Stimulated activated CD8-positive, alpha-beta memory T cell treated with anti-CD3 and anti-CD28 coated beads, Interleukin-15, amount 100 ng/mL, for 4 hours (primary cell): ENCODE measurements around the gene DNAH3.
"Not testable (repeated sequence)": the region's sequence is repeated elsewhere in the genome, so short reads cannot be mapped to it uniquely, and the experiment has no call there.

ENCODE experiments used
- DNase-seq, 2 donors: peaks; one replicate each; pipeline ENCODE4 v3.0.0-alpha.2; 2020; ENCODE audit warnings: low read depth in 2 of 2

DNAH3 gene

DNA sequence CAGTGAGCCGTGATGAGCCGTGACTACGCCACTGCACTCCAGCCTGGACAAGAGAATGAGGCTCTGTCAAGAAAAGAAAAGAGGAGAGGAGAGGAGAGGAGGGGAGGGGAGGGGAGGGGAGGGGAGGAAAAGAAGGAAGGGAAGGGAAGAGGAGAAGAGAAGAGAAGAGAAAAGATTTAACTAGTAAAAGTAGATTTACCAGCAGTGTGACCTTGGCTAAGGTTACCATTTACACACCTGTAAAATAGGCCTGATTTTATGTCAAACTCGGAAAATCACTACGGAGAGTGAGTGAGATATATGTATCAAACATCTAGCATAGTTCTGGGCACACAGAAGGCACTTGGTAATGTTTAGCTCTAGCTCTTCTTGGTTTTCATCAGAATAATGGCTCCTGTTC lies 140.8 kb downstream of the DNAH3 start:
- no peak for DNase-seq

DNA sequence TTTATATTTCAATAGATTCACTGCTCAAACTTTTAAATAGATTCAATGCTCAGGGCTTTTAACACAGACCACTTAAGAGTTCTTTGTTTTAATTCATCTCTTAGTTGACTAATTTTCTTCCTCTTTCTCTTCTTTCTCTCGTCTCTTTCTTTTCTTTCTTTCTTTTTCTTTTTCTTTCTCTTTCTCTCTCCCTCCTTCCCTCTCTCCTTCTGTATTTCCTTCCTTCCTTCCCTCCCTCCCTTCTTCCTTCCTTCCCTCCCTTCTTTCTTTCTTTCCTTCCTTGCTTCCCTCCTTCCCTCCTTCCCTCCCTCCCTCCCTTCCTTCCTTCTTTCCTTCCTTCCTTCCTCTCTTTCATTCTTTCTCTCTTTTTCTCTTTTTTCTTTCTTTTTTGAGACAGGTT lies 145.6 kb downstream of the DNAH3 start:
- no peak for DNase-seq

DNA sequence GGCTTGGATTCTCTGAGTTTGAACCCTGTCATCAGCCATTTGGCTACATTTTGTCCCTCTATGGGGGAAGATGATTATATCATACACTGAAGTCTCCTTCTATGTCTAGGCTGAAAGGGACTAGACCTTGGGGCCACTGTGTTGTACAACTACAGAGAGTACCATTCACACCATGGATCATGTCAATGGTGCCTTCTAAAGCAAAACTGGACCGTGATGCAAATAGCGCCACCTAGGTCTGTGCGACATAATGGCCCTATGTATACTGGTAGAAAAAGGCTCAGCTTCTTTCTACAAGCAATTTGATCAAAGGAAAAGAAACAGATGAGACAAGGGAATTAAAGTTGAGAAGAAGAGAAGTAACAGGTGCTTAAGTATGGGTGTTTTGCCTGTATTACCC lies 149.4 kb downstream of the DNAH3 start:
- DNase-seq: no peak

DNA sequence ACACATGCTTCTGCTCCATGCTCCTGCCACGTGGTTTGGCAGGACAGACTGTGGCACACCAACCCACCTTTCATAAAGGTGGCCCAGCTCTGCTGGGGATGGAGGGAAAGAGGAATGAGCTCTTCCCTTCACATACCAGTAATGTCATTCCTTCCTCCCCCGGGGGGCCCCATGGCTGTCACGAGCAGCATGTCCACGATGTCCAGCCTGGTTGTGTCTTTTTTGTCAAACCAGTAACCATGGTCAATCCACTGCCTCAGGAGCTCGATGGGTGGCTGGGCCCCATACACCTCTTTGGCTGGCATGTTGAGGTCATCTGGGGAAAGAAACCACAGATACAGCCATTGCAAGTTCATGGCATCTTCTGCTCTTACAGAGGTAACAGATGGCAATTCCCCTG lies 153.5 kb downstream of the DNAH3 start:
- no peak for DNase-seq

DNA sequence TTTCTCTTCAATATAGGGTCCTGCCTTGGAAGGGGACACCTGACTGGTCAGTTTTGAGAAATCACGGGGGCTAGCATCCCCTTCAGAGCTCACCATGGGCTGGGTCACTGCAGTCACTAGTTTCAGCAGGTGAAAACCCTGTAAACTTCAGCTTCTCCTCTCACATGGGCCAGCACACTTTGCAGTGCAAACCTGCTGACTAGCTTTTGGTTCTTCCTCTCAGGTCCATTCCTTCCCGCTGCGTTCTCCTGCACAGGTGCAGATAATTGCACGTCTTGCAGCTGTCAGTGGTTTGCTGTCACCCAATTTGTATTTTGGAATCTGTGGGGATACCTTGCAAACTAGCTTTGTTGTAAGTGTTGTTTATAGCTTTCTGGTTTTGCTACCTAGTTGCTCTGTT lies 154.9 kb downstream of the DNAH3 start:
- DNase-seq: no peak

DNA sequence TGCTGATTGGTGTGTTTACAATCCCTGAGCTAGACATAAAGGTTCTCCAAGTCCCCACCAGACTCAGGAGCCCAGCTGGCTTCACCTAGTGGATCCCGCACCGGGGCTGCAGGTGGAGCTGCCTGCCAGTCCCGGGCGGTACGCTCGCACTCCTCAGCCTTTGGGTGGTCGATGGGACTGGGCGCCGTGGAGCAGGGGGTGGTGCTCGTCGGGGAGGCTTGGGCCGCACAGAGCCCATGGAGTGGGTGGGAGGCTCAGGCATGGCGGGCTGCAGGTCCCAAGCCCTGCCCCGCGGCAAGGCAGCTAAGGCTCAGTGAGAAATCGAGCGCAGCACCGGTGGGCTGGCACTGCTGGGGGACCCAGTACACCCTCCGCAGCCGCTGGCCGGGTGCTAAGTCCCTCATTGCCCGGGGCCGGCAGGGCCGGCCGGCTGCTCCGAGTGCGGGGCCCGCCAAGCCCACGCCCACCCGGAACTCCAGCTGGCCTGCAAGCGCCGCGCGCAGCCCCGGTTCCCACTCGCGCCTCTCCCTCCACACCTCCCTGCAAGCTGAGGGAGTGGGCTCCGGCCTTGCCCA lies 161.1 kb downstream of the DNAH3 start:
- not testable (repeated sequence) for DNase-seq

DNA sequence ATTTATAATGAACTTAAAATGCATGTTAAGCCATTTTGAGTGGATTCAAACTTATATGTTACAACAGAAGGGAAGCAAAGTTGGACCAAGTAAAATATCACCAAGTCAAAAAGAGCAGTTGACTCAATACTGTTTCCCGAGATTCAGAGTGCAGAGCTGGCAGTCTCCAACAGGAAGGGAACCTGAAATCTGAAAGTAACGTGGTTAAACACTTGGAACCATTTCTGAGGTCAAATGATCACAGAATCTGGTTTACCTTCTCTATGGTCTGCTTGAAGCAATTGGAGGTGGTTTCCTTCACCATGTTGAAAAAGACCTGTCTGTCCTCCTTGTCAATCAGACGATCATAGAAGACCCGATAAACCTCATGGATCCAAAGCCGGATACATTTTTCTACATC lies 163.6 kb downstream of the DNAH3 start:
- no peak for DNase-seq

DNA sequence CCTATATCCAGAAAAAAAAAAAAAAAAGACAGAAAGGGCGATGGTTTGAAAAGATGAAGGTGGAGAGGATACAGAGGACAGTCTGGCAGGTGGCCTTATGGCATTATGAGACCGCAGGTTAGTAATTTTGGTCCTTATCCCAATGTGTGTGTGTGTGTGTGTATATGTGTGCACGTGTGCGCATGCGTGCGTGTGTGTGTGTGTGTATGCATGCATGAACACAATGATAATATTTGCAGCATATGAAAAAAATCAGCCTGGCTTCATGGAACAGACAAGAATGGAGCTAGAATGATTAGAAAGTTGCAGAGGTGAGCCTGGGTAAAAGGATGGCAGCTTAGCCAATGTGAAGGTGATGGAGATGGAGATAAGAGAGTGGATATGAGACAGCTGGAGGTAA lies 166.6 kb downstream of the DNAH3 start:
- DNase-seq: no peak

DNA sequence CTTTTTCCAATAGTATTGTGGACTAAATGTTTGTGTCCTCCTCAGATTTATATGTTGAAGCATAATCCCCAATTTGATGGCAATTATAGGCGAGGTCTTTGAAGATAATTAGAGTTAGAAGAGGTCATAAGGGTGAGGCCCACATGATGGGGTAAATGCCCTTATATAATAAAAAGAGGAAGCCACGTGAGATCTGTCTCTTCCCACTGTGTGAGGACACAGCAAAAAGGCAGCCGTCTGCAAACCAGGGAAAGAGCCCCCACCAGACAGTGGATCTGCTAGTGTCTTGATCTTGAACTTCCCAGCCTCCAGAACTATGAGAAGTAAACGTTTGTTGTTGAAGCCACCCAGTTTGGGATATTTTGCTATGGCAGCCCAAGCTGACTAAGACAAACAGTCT lies 174.1 kb downstream of the DNAH3 start:
- DNase-seq: no peak

DNA sequence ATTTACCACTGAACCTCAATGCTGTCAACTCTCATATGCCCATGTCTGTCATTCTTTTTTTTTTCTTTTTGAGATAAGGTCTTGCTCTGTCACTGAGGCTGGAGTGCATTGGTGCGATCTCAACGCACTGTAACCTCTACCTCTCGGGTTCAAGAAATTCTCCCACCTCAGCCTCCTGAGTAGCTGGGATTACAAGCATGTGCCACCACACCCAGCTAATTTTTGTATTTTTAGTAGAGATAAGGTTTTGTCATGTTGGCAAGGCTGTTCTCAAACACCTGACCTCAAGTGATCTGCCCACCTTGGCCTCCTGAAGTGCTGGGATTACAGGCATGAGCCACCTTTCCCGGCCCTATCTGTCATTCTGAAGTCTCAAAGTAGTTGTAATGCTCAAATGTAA lies 177.4 kb downstream of the DNAH3 start:
- DNase-seq: not testable (repeated sequence)

DNA sequence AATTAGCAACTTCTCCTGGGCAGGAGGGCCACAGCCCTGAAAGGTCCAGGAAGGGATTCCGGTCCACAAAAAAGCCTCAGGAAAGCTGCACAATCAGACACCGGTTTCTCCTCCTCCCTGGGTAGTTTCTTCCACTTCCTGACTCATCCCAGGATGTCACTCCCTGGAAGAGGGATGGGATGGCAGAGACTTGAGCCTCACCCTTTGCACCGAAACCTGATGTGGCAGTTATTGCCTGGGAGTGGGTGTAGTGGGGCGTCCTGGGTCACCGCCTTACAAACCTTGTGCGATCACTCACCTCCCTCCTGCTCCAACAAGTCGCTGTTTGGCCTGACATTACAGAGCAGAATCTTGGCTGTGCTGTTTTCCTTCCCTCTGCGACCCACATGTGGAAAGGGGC lies 179.2 kb downstream of the DNAH3 start:
- DNase-seq: no peak

DNA sequence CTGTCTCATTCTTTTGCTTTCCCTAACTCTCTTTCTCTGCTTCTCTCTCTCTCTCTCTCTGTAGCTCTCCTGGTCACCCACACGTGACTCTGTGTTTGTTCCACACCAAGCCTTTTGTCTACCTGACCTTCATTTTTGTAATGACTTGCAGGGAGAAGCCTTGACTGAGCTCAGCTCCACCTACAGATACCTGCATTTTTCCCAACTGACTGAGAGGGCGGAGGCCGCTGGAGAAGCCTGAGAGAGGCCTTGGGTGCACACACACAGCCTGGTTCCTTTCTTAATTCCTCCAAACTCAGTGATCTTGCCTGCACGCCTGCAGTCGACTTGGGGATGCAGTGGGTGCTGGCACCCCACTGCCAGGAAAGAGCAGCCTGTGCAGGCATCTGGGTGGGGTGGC lies 181.3 kb downstream of the DNAH3 start:
- no peak for DNase-seq

DNA sequence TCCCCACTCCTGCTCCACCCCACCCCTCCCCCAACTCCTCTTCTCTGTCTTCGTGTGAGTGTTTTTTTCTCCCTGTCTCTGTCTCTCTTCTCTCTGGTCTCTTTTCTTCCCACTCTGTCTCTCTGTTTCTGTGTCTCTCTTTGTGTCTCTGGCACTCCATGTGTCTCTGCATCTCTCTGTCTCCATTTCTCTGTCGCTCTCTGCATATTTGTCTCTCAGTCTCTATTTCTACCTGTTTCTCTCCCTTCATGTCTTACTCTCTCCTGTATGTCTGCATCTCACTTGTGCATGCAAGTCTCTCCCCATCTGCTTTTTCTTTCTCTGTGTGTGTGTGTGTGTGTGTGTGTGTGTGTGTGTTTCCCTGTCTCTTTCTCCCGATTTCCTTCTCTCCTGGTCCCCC lies 181.9 kb downstream of the DNAH3 start:
- no peak for DNase-seq

DNA sequence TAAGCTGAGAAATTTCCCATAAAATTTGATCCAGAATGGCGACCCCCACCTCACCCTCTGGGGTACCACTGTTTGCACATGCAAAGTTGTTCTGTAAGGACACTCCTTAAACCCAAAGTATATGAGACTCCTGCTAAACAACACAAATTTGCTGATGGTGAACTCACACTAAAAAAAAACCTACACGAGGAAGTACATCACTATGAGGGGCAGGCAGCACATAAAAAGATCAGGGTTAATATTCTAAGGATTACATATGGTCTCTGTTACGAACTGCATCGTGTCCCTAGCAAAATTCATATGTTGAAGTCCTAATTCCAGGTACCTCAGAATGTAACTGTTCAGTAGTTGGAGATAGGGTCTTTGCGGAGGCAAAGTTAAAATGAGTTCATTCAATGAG lies 189.7 kb downstream of the DNAH3 start:
- no peak for DNase-seq

DNA sequence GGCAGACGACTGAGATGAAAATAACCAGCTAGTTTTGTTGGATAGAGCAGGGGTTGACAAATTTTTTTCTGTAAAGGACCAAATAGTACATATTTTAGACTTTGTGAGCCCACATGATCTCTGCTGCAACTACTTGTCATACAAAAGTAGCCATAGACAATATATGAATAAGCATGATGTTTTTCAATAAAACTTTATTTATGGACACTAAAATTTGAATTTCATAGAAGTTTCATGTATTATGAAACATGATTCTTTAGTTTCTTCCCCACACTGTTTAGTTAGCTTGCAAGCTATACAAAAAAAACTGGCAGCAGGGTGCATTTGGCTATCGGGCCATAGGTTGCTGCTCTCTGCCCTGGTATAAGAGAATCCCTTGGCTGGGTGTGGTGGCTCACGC lies 193.5 kb downstream of the DNAH3 start:
- no peak for DNase-seq

DNA sequence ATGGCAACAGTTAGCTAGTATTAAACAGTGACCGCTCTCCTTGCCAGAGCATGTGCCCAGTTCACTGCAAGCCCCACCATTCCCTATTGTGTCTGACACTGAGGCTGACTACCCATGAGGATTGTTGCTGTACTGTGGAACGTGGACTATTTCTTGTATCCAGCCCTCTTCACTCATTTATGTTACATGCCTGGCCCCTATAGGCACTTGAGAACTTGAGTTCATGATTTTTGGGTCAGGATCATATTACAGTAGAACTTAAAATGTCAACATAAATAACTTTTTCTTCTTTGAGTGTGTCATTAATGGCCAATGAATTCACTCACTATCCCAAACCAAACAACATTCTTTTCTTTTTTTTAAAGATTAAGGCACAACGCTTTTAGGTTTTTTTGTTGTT lies 194.3 kb downstream of the DNAH3 start:
- DNase-seq: no peak

DNA sequence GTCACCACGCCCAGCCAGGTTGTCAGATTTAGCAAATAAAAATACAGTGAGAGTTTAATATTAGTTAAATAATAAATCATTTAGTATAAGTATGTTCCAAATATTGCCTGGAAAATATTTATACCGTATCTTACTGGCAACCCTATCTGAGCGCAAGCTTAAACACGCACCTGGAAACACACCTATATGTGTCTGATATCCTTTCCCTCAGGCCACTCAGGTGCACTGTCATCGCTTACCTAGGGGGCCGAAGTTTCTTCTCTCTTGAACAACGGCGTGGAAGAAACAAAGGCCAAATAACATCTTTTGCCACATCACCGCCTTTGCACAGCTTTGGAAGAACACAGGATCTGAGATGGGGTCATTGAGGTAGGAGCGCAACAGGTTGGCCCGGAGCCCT lies 196.1 kb downstream of the DNAH3 start:
- no peak for DNase-seq

DNA sequence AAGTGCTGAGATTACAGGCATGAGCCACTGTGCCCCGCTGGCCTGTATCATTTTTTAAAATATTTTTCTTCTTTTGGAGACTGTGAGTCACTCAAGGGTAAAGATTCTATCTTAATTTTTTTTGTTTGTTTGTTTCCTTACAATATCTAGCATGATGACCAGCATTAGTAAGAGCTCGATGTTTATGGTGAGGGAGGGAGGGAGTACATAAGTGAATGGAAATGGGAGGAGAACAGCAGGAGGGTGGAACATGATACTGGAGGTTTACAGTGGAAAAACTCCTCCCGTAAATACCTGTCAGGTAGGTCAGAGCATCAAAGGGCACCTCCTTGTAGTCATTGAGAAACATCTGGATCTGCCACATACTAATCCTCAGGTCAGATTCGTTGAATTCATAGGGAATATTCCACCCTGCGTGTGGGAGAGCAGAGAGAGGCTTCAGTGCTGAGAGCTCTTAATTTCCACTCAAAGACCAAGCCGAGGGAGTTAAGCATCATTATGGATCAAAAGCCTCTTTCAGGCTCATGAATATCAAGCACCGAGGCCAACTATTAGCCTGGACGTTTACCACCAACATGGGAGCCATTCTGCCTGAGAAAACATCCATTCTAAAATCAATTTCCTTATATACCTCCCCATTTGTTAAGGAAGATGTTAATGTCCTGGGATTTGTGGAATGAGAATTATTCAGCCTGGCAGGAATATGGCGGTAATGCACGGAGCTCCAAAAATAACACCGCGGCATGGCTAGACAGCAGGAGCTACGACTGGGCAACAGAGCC lies 198.3 kb downstream of the DNAH3 start:
- DNase-seq: no peak

DNA sequence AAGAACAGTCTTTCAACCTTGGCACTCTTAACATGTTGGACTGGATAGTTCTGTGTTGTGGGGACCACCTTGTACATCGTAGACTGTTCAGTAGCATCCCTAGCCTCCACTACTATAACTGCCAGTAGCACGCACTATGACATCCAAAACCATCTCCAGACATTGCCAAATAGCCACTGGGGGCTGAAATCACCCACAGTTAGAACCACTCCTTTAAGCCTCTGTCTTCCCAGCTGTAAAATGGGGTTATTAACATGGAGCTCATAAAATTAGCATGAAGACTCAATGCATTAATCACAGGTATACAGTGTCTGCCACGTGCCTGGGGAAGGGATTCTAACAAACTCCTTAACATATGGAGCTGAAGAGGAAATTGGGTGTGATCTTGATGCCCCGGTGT lies 200.4 kb downstream of the DNAH3 start:
- DNase-seq: no peak

DNA sequence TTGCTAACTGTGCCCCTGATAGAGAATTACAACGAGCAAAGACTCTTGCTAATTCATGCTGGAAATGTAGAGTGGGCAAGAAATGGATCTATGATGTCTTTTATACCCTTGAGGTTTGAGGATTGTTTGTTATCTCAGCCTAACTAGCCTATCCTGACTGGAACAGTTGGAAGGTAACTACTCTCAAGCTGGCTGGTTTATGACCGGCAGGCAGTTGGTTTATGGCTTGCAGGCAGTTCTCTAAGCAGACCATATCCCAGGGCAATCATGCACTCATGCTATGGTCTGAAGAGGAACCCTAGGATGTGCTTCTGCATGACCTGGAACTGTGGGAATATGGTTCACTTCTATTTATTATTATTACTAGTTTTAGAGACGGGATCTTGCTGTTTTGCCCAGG lies 201.0 kb downstream of the DNAH3 start:
- DNase-seq: no peak

DNA sequence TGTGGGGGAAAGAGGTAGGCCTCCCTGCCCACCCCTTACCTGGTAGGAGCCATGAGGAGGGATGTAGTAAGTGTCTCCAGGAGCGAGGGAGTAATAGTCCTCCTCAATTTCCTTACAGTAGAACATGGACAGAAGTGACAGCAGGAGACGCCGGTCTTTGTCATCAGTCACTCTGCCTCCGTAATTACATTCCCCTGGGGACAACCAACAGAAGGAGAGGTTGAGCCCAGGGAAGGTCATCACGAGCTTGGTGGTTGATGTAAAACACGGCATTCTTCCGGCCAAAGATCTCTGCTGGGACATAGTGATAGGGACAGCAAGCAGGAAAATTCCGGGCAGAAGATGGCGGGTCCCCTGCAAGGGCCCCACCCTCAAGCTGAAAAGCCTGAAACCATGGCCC lies 202.2 kb downstream of the DNAH3 start:
- DNase-seq: no peak

DNA sequence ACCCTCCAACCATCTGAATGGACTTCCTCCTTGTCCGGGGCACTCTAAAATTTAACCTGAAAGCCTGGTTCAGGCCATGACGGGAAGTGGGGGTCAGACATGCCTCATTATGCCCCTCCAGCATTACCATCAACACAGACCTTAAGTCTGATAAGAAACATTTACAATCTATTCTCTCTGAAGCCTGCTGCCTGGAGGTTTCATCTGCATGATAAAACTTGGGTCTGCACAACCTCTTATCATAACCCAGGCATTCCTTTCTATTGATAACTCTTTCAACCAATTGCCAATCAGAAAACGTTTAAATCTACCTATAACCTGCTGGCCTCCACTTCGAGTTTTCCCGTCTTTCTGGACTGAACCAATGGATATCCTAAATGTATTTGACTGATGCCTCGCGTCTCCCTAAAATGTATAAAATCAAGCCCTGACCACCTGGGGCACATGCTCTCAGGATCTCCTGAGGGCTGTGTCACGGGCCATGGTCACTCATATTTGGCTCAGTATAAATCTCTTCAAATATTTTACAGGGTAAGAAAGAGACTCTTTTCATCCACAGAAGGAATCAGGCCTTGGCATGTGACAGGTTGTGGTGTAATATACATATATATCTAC lies 204.5 kb downstream of the DNAH3 start:
- DNase-seq: no peak

DNA sequence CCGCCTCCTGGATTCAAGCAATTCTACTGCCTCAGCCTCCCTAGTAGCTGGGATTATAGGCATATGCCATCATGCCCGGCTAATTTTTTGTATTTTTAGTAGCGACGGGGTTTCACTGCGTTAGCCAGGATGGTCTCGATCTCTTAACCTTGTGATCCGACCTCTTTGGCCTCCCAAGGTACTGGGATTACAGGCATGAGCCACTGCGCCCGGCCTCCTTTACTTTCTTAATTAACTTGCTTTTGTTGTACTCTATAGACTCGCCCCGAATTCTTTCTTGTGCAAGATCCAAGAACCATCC lies 205.1 kb downstream of the DNAH3 start:
- not testable (repeated sequence) for DNase-seq
